K562 (cell line): ENCODE results near the gene ZNF622. TPM values are rescaled to one million over a fixed set of nuclear protein-coding genes. Genes with fewer than 3 reads are reported as not detected.

Experiments used
- ADNP ChIP-seq: fragments of 200-800 bp; sonication (Bioruptor generic); IDR thresholded peaks from 2 replicates; pipeline ENCODE4 v1.6.1; 2016; ENCODE audit warnings: missing genetic modification characterization, missing compliant biosample characterization
- MXI1 ChIP-seq: IDR thresholded peaks from 2 replicates; pipeline ENCODE4 v1.6.1; 2011; ENCODE audit warnings: low read depth, mild to moderate bottlenecking, improper control_type of control experiment, low read length
- RBBP5 ChIP-seq: fragments of 200-600 bp; sonication (generic); IDR thresholded peaks from 2 replicates; pipeline ENCODE4 v1.6.1; 2012; ENCODE audit warnings: borderline replicate concordance, mild to moderate bottlenecking, low read length, control low read depth, inconsistent platforms; ENCODE audit not compliant: insufficient read depth, poor library complexity, severe bottlenecking
- RBFOX2 ChIP-seq: fragments of 200-400 bp; formaldehyde crosslinking; IDR thresholded peaks from 2 replicates; pipeline ENCODE4 v1.6.1; 2017; ENCODE audit warnings: low read depth, mild to moderate bottlenecking, low read length, moderate library complexity
- TAF9B ChIP-seq: fragments of 450-650 bp; IDR thresholded peaks from 2 replicates; pipeline ENCODE4 v1.6.1; 2018; ENCODE audit warnings: mild to moderate bottlenecking; ENCODE audit not compliant: partially characterized antibody
- ZFP30 ChIP-seq: fragments of 250-450 bp; sonication (Bioruptor Pico); IDR thresholded peaks from 2 replicates; pipeline ENCODE4 v1.8.0; 2022; ENCODE audit warnings: moderate library complexity, mild to moderate bottlenecking, inconsistent platforms, borderline replicate concordance
- polyA plus RNA-seq, 8 experiments: library from polyadenylated mRNA; depleted of rRNA in 4 of 8; stranded (reverse) in 5 of 8; unstranded in 3 of 8; fragments of >200 nt; fragmentation: Nextera tagmentation in 2 of 8; fragmentation: Illumina TruSeq in 1 of 8; extraction: Ambion mirVana in 2 of 8; extraction: Trizol in 1 of 8; gene quantifications; 2 replicates each; pipeline versions ENCODE4 v1.2.1 to v1.2.3, GENCODE V29; 2011 to 2014; ENCODE audit warnings: inconsistent platforms in 1 of 8, missing spikeins in 1 of 8
- total RNA-seq, 7 experiments: library from RNA; depleted of rRNA in 6 of 7; stranded (reverse); fragments of >200 nt in 6 of 7; fragmentation: Illumina TruSeq in 2 of 7; extraction: Trizol in 2 of 7; gene quantifications; 2 replicates each; pipeline versions ENCODE4 v1.2.1 to v1.2.3, GENCODE V29; 2011 to 2021; ENCODE audit warnings: low replicate concordance in 1 of 7
- TF ChIP-seq, protein P1 (sequence below): fragments of 450-650 bp; conservative IDR thresholded peaks from 2 replicates; pipeline ENCODE4 v1.6.1; 2016; ENCODE audit warnings: missing genetic modification characterization, low read depth, mild to moderate bottlenecking, missing compliant biosample characterization, moderate library complexity
- TF ChIP-seq, protein P2 (sequence below): fragments of 250-450 bp; sonication (Bioruptor Pico); IDR thresholded peaks from 2 replicates; pipeline ENCODE4 v1.8.0; 2021; ENCODE audit warnings: borderline replicate concordance, mild to moderate bottlenecking, moderate library complexity; ENCODE audit not compliant: poor library complexity, severe bottlenecking
- TF ChIP-seq, protein P3 (sequence below): IDR thresholded peaks from 2 replicates; pipeline ENCODE4 v1.6.1; 2014; ENCODE audit warnings: antibody characterized with exemption
- TF ChIP-seq, protein P4 (sequence below), 2 experiments: fragments of 450-650 bp; conservative IDR thresholded peaks; 2 replicates each; pipeline ENCODE4 v1.6.1; 2017; ENCODE audit warnings: mild to moderate bottlenecking in 2 of 2, moderate library complexity in 2 of 2
- TF ChIP-seq, protein P5 (sequence below): fragments of 250-450 bp; sonication (Bioruptor Pico); IDR thresholded peaks from 2 replicates; pipeline ENCODE4 v1.4.0; 2020; ENCODE audit warnings: mild to moderate bottlenecking, moderate library complexity
- TF ChIP-seq, protein P6 (sequence below): IDR thresholded peaks from 2 replicates; pipeline ENCODE4 v1.6.1; 2016; ENCODE audit warnings: missing genetic modification characterization, missing compliant biosample characterization

Gene ZNF622
- total and polyA plus RNA-seq, 9 of the 15 experiments (the other 6 are each of a cell fraction or from before 2014, with no cell fraction given): 9.6 to 51.5 (median 32.3) TPM

DNA sequence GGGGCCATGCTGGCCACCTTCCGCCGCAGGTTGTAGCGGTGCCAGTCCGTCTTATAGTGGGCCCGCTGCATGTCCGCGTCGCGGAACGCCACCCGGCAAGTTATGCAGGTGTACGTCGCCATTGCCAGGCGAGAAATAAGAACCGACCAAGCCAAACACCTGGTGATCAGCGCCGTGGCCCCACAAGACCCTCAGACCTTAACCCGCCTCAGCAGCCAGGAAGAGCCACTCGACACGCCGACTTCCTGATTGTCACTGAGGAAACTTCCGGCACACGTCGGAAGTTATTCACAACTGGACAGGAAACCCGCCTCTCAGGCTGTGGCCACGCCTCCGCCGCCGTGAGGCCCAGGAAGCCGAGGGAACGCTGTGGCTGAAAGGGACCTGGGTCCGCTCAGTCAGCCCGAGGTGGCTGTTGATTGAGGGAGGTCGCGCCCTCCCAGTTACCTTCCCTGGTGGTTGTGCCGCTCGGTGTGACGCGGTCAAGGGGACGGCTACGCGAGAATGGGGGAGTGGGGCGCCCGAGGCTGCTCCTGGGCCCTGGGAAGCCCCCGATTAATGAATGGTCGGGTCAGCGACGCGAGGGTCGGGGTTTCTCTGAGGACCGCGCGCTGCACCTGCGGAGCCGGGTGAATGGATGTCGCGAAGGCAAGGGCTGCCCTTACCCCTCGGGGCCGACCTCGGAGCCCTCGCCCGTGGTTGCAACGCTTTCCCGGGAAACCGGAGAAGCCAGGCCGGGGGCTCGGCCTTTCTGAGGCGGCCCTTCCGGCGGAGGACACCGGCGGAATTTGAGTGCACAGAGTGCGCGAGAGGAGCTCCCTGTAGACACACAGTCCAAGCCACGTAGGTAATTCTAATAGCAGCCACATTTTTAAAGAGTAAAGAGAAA is at the start of gene ZNF622 (continued):
- TF ChIP-seq, protein P1, sequence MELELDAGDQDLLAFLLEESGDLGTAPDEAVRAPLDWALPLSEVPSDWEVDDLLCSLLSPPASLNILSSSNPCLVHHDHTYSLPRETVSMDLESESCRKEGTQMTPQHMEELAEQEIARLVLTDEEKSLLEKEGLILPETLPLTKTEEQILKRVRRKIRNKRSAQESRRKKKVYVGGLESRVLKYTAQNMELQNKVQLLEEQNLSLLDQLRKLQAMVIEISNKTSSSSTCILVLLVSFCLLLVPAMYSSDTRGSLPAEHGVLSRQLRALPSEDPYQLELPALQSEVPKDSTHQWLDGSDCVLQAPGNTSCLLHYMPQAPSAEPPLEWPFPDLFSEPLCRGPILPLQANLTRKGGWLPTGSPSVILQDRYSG (tag): no peak
- TF ChIP-seq RBFOX2: peak; percentile 99
- TF ChIP-seq ZFP30 (CRISPR knock-in tag): no peak
- TF ChIP-seq ADNP (tag): no peak
- TF ChIP-seq TAF9B: peak; percentile 92
- TF ChIP-seq, protein P2, sequence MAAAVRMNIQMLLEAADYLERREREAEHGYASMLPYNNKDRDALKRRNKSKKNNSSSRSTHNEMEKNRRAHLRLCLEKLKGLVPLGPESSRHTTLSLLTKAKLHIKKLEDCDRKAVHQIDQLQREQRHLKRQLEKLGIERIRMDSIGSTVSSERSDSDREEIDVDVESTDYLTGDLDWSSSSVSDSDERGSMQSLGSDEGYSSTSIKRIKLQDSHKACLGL (CRISPR knock-in tag): no peak
- TF ChIP-seq, protein P3, sequence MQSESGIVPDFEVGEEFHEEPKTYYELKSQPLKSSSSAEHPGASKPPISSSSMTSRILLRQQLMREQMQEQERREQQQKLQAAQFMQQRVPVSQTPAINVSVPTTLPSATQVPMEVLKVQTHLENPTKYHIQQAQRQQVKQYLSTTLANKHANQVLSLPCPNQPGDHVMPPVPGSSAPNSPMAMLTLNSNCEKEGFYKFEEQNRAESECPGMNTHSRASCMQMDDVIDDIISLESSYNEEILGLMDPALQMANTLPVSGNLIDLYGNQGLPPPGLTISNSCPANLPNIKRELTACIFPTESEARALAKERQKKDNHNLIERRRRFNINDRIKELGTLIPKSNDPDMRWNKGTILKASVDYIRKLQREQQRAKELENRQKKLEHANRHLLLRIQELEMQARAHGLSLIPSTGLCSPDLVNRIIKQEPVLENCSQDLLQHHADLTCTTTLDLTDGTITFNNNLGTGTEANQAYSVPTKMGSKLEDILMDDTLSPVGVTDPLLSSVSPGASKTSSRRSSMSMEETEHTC: 0 out of 2 replicates have a peak, but pooled peaks have one; percentile 9
- TF ChIP-seq, protein P4, sequence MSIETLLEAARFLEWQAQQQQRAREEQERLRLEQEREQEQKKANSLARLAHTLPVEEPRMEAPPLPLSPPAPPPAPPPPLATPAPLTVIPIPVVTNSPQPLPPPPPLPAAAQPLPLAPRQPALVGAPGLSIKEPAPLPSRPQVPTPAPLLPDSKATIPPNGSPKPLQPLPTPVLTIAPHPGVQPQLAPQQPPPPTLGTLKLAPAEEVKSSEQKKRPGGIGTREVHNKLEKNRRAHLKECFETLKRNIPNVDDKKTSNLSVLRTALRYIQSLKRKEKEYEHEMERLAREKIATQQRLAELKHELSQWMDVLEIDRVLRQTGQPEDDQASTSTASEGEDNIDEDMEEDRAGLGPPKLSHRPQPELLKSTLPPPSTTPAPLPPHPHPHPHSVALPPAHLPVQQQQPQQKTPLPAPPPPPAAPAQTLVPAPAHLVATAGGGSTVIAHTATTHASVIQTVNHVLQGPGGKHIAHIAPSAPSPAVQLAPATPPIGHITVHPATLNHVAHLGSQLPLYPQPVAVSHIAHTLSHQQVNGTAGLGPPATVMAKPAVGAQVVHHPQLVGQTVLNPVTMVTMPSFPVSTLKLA (conservative IDR thresholded peaks at IDR 0.05): peak; percentile 79 to 90
- TF ChIP-seq, protein P5, sequence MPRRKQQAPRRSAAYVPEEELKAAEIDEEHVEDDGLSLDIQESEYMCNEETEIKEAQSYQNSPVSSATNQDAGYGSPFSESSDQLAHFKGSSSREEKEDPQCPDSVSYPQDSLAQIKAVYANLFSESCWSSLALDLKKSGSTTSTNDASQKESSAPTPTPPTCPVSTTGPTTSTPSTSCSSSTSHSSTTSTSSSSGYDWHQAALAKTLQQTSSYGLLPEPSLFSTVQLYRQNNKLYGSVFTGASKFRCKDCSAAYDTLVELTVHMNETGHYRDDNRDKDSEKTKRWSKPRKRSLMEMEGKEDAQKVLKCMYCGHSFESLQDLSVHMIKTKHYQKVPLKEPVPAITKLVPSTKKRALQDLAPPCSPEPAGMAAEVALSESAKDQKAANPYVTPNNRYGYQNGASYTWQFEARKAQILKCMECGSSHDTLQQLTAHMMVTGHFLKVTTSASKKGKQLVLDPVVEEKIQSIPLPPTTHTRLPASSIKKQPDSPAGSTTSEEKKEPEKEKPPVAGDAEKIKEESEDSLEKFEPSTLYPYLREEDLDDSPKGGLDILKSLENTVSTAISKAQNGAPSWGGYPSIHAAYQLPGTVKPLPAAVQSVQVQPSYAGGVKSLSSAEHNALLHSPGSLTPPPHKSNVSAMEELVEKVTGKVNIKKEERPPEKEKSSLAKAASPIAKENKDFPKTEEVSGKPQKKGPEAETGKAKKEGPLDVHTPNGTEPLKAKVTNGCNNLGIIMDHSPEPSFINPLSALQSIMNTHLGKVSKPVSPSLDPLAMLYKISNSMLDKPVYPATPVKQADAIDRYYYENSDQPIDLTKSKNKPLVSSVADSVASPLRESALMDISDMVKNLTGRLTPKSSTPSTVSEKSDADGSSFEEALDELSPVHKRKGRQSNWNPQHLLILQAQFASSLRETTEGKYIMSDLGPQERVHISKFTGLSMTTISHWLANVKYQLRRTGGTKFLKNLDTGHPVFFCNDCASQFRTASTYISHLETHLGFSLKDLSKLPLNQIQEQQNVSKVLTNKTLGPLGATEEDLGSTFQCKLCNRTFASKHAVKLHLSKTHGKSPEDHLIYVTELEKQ: no peak
- TF ChIP-seq MXI1: peak; percentile 59
- TF ChIP-seq, protein P6, sequence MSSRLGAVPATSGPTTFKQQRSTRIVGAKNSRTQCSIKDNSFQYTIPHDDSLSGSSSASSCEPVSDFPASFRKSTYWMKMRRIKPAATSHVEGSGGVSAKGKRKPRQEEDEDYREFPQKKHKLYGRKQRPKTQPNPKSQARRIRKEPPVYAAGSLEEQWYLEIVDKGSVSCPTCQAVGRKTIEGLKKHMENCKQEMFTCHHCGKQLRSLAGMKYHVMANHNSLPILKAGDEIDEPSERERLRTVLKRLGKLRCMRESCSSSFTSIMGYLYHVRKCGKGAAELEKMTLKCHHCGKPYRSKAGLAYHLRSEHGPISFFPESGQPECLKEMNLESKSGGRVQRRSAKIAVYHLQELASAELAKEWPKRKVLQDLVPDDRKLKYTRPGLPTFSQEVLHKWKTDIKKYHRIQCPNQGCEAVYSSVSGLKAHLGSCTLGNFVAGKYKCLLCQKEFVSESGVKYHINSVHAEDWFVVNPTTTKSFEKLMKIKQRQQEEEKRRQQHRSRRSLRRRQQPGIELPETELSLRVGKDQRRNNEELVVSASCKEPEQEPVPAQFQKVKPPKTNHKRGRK (tag): no peak
- peak; percentile 88 for TF ChIP-seq RBBP5
